Measurements from ENCODE around the gene BCL6. TPM values are rescaled to one million over a fixed set of nuclear protein-coding genes. Genes with fewer than 3 reads are reported as not detected.
A peak's percentile ranks its signal among the peaks of the same experiment; 100 is the strongest.

BCL6 gene
- total RNA-seq, 4 donors from 2014 or later, result 193 to 441 (median 282) TPM

DNA sequence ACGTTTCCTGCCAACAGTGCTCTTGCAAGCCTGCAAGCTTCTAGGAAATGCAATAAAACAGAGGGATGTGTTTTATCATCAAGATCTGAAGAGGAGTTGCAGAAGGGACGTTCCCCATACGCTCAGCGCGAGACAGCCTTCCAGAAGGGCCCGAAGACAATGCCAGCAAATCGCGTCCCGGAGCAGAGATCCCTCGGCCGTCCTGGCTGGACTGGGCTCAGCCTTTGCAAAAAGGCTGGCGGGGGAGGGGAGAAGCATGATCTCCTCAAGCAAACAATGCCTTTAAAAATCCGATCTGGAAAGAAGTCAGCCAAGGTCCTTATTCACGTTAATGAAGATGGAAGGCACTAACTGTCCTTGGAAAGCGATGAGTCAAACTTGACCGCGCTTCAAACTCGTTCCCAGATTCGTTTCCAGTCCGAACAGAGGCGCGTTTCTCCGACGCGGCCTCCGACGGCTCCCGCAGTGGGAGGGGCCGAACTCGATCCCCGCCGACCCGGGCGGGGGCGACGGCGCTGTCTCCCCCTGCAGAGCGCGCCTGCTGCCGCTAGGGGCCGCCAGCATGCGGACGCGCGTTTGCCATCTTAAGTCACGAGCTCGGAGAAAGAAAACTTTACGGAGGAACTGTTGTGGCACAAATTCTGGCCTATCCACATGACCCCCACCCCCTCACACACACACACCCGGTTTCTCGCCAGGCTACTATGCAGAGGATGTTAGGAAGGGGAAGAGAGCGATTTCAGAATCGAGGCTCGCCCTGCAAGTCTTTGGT, 5.5 kb downstream of the BCL6 start:
- peak overlapping the region; percentile 45 for H3K4me3 ChIP-seq (ENCODE audit: low read depth, poor library complexity, severe bottlenecking)
- WGBS, 2 donors, result 0 to 1% methylated on average over 49 to 50 of the region's 53 CpGs
- DNase-seq (ENCODE audit: low spot score in 2 of 2), result peak; percentile 88 to 97
- intact Hi-C loops (cut with DNase I; ENCODE audit: low total_unique reads), result loop anchor here (5.0 kb wide), 2 partner anchors 1213 to 1408 kb away; no protein-coding TSS in a partner anchor
- TF ChIP-seq, protein P1, sequence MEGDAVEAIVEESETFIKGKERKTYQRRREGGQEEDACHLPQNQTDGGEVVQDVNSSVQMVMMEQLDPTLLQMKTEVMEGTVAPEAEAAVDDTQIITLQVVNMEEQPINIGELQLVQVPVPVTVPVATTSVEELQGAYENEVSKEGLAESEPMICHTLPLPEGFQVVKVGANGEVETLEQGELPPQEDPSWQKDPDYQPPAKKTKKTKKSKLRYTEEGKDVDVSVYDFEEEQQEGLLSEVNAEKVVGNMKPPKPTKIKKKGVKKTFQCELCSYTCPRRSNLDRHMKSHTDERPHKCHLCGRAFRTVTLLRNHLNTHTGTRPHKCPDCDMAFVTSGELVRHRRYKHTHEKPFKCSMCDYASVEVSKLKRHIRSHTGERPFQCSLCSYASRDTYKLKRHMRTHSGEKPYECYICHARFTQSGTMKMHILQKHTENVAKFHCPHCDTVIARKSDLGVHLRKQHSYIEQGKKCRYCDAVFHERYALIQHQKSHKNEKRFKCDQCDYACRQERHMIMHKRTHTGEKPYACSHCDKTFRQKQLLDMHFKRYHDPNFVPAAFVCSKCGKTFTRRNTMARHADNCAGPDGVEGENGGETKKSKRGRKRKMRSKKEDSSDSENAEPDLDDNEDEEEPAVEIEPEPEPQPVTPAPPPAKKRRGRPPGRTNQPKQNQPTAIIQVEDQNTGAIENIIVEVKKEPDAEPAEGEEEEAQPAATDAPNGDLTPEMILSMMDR (IDR thresholded peaks at IDR 0.05), result peak in 1 of 3 donors; percentile 80
- TF ChIP-seq POLR2A (IDR thresholded peaks at IDR 0.05), result no peak

DNA sequence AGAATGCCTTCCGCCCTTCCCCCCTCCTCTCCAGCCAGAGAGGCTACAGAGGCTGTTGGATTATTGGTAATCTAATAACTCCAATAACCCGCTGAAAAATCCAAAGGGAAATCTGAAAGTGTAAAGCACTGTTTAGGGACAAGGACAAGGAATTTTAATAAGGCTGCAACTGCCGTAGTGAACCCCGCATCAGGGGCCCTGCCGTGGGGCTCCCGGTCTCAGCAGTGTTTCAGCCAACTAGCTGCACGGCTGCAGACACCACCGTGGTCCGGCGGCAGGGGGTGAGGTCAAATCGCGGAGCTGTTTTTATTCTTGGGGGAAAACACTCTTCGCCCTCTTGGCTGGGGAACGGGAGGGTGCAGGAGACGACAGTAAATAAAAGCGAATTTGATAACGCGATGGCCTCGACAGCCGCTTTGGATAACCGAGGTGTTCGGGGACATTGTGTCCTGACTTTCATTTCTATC, 6.1 kb downstream of the BCL6 start:
- WGBS, 2 donors, result 0 to 1% methylated on average over 22 of the region's 22 CpGs
- peak in 1 of 2 donors; percentile 93 for DNase-seq (ENCODE audit: low spot score in 2 of 2)
- no peak for TF ChIP-seq POLR2A (IDR thresholded peaks at IDR 0.05)
- TF ChIP-seq, protein P1 (IDR thresholded peaks at IDR 0.05), result no peak
- peak overlapping the region; percentile 17 for H3K4me3 ChIP-seq (ENCODE audit: low read depth, poor library complexity, severe bottlenecking)
- intact Hi-C loops (cut with DNase I; ENCODE audit: low total_unique reads), result loop anchor here (5.0 kb wide), 2 partner anchors 1213 to 1408 kb away; no protein-coding TSS in a partner anchor

DNA sequence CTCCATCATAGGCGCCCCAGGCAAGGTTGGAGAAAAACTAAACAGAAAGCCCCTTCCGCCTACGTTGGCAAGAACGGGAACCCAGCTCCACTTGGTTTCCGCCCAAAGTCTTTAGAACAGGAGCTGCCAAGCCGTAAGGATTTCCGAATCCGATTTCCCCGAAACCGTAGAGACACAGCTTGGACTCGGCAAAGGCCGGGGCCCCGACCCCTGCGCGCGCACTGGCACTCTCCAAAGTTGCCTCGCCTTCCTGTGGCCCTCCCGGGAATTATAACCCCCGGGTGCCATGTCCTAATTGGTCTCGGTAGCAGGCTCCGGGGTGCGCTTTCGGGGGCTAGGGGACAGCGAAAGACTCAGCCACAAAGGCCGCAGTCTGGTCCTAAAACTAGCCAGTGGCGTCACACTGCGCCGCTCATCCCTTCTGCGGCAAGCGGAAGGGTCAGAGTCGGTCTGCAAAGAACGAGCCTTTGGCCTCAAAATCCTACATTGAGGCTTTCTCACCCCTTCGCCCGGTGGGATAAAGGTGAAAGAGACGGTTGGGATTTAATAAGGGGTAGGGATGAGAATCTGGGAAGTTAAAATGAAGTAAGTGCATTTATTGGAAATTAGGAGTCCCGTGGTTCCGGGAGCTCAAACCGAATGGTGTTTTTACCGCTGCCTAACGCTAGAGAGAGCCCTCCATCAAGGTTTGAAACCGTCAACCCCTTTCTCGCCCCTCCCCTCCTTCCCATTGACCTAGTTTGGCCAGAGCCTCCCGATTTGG, 6.8 kb downstream of the BCL6 start:
- peak; percentile 92 to 97 for DNase-seq (ENCODE audit: low spot score in 2 of 2)
- H3K4me3 ChIP-seq (ENCODE audit: low read depth, poor library complexity, severe bottlenecking), result peak overlapping the region; percentile 54
- TF ChIP-seq, protein P1 (IDR thresholded peaks at IDR 0.05), result peak in 1 of 3 donors; percentile 63
- peak in 1 of 2 donors; percentile 16 for TF ChIP-seq POLR2A (IDR thresholded peaks at IDR 0.05)
- 0% methylated on average over 36 to 43 of the region's 43 CpGs for WGBS, 2 donors
- intact Hi-C loops (cut with DNase I; ENCODE audit: low total_unique reads), result loop anchor here (5.0 kb wide), 2 partner anchors 1214 to 1409 kb away; no protein-coding TSS in a partner anchor

DNA sequence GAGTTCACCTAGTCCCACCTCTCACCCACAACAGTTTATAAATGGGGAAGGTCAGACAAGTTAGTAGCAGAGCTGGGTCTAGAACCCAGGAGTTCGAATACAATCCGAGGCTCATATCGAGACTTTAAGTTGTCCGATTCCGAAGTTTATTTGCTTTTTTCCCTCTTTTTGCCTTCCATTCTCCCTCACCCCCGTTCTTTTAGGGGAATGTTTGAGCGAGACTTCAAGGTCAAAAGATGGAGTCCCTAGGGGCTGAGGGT, 7.3 kb downstream of the BCL6 start:
- peak overlapping the region; percentile 54 for H3K4me3 ChIP-seq (ENCODE audit: low read depth, poor library complexity, severe bottlenecking)
- WGBS, 2 donors, result 1 to 3% methylated on average over 7 of the region's 7 CpGs
- no peak for TF ChIP-seq POLR2A (IDR thresholded peaks at IDR 0.05)
- TF ChIP-seq, protein P1 (IDR thresholded peaks at IDR 0.05), result no peak
- intact Hi-C loops (cut with DNase I; ENCODE audit: low total_unique reads), result loop anchor here (5.0 kb wide), 2 partner anchors 1214 to 1409 kb away; no protein-coding TSS in a partner anchor
- no peak for DNase-seq (ENCODE audit: low spot score in 2 of 2)

DNA sequence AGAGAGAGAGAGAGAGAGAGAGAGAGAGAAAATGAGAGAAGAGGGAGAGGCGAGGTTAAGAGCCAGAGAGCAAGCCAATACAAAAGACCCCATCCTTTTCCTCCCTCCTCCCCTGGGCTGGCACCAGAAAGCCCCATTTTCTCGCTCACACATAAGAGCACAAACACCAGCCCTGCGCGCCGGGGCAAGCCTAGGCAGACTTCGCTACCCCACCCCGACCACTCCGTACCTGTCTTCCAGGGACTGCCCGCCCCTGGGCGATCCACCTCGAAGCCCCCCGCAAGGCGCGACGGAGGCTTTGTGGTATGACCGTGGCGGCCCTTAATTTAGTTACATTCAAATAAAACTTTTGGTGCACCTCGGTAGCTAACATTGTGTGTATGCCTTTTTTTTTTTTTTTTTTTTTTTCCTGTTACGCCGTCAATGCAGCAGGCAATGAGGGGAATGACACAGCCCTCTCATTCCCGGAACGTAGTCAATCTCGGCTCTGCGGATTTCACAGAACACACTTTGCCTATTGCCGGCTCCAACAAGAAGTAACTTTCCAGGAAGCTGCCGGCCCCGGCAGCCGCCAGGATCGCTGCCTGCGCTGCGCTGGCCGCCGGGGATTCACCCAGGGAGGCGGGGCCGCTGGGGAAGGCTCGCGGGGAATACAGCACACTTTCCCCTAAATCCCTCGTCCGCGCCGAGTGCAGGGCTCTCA, 7.7 kb downstream of the BCL6 start:
- WGBS, 2 donors, result 1 to 2% methylated on average over 41 of the region's 41 CpGs
- intact Hi-C loops (cut with DNase I; ENCODE audit: low total_unique reads), result loop anchor here (5.0 kb wide), 2 partner anchors 1215 to 1410 kb away; no protein-coding TSS in a partner anchor
- peak in 1 of 2 donors; percentile 95 for DNase-seq (ENCODE audit: low spot score in 2 of 2)
- TF ChIP-seq POLR2A (IDR thresholded peaks at IDR 0.05), result no peak
- H3K4me3 ChIP-seq (ENCODE audit: low read depth, poor library complexity, severe bottlenecking), result peak overlapping the region; percentile 54

All from lower leg skin (tissue), 4 donors.